Dedifferentiated amniotic fluid mesenchymal stem cell (primary cell): ENCODE results near the gene ARRDC2.
"Not testable (repeated sequence)": the region's sequence is repeated elsewhere in the genome, so short reads cannot be mapped to it uniquely, and the experiment has no call there.

Source experiments
- DNase-seq: peaks from one replicate; pipeline ENCODE4 v3.0.0-alpha.2; 2016; ENCODE audit errors: extremely low spot score

ARRDC2 gene

GRCh38 chr19:18016209-18016910 lies 8.4 kb downstream of the ARRDC2 start:
- DNase-seq: no peak

- no peak for DNase-seq
These were observed 9.5 kb downstream of the ARRDC2 start for GRCh38 chr19:18017275-18018083.

GRCh38 chr19:18020212-18021085 lies 12.5 kb downstream of the ARRDC2 start:
- no peak for DNase-seq

- no peak for DNase-seq
These were observed 13.3 kb downstream of the ARRDC2 start for GRCh38 chr19:18021121-18021755.

- DNase-seq: no peak
These were observed 15.8 kb downstream of the ARRDC2 start for GRCh38 chr19:18023622-18024251.

- no peak for DNase-seq
These were observed 19.2 kb downstream of the ARRDC2 start for GRCh38 chr19:18027151-18027550.

- DNase-seq: peak; percentile 21
These were observed 21.8 kb downstream of the ARRDC2 start for GRCh38 chr19:18029617-18030338.

GRCh38 chr19:18031401-18031800 lies 23.4 kb downstream of the ARRDC2 start:
- not testable (repeated sequence) for DNase-seq

- not testable (repeated sequence) for DNase-seq
These were observed 24.1 kb downstream of the ARRDC2 start for GRCh38 chr19:18032102-18032501.

- no peak for DNase-seq
These were observed 33.1 kb downstream of the ARRDC2 start for GRCh38 chr19:18041054-18041453.

- DNase-seq: no peak
These were observed 35.7 kb downstream of the ARRDC2 start for GRCh38 chr19:18043676-18044075.

GRCh38 chr19:18044825-18045304 lies 36.9 kb downstream of the ARRDC2 start:
- no peak for DNase-seq

GRCh38 chr19:18045307-18046050 lies 37.5 kb downstream of the ARRDC2 start:
- no peak for DNase-seq

- peak; percentile 44 for DNase-seq
These were observed 38.2 kb downstream of the ARRDC2 start for GRCh38 chr19:18046059-18046718.

GRCh38 chr19:18049385-18049784 lies 41.4 kb downstream of the ARRDC2 start:
- DNase-seq: no peak

- DNase-seq: no peak
These were observed 43.9 kb downstream of the ARRDC2 start for GRCh38 chr19:18051887-18052286.

GRCh38 chr19:18053576-18054219 lies 45.7 kb downstream of the ARRDC2 start:
- peak; percentile 26 for DNase-seq

GRCh38 chr19:18055967-18056366 lies 48.0 kb downstream of the ARRDC2 start:
- no peak for DNase-seq

GRCh38 chr19:18057557-18057956 lies 49.6 kb downstream of the ARRDC2 start:
- DNase-seq: no peak
